Upper lobe of left lung (tissue), 4 donors: ENCODE data around the gene LSM14B.

Source experiments
- CTCF ChIP-seq, 6 experiments: fragments of 450-650 bp in 4 of 6; fragments of 200-600 bp in 2 of 6; sonication (generic) in 2 of 6; IDR thresholded peaks; one replicate each; pipeline ENCODE4 v1.5.1; 2016 to 2019; ENCODE audit warnings: antibody characterized with exemption in 6 of 6
- POLR2A ChIP-seq, 4 donors: fragments of 450-650 bp; IDR thresholded peaks; one replicate each; pipeline ENCODE4 v1.5.1; 2016 to 2017; ENCODE audit warnings: antibody characterized with exemption in 4 of 4, mild to moderate bottlenecking in 2 of 4
- POLR2AphosphoS5 ChIP-seq, 2 donors: sonication (generic); formaldehyde crosslinking; IDR thresholded peaks; one replicate each; pipeline ENCODE4 v1.5.1; 2017; ENCODE audit warnings: antibody characterized with exemption in 2 of 2

- TF ChIP-seq CTCF (IDR thresholded peaks at IDR 0.05) (no peak), POLR2A (IDR thresholded peaks at IDR 0.05) (no peak), POLR2AphosphoS5 (IDR thresholded peaks at IDR 0.05) (no peak)
These were observed 48.3 kb downstream of the LSM14B start for GRCh38 chr20:62170536-62170935.
